Ishikawa (cell line): ENCODE data around the gene HAUS2.

Source experiments
- CEBPB ChIP-seq: IDR thresholded peaks from 2 replicates; pipeline ENCODE4 v1.6.1; 2012
- CREB1 ChIP-seq: IDR thresholded peaks from 2 replicates; pipeline ENCODE4 v1.6.1; 2012; ENCODE audit warnings: low read depth
- EGR1 ChIP-seq: IDR thresholded peaks from 2 replicates; pipeline ENCODE4 v1.6.1; 2012
- EP300 ChIP-seq: IDR thresholded peaks from 2 replicates; pipeline ENCODE4 v1.6.1; 2012; ENCODE audit warnings: borderline replicate concordance
- FOXM1 ChIP-seq: IDR thresholded peaks from 2 replicates; pipeline ENCODE4 v1.6.1; 2012; ENCODE audit warnings: low read depth, borderline replicate concordance
- MAX ChIP-seq: IDR thresholded peaks from 2 replicates; pipeline ENCODE4 v1.6.1; 2012
- NFIC ChIP-seq: IDR thresholded peaks from 2 replicates; pipeline ENCODE4 v1.6.1; 2012
- RAD21 ChIP-seq: IDR thresholded peaks from 2 replicates; pipeline ENCODE4 v1.6.1; 2012; ENCODE audit warnings: low read depth
- REST ChIP-seq: IDR thresholded peaks from 2 replicates; pipeline ENCODE4 v1.6.1; 2012; ENCODE audit warnings: low read depth, mild to moderate bottlenecking
- TAF1 ChIP-seq: IDR thresholded peaks from 2 replicates; pipeline ENCODE4 v1.6.1; 2012; ENCODE audit warnings: low read depth, mild to moderate bottlenecking
- TCF12 ChIP-seq: IDR thresholded peaks from 2 replicates; pipeline ENCODE4 v1.6.1; 2012; ENCODE audit warnings: low read depth
- TEAD4 ChIP-seq: IDR thresholded peaks from 2 replicates; pipeline ENCODE4 v1.6.1; 2012
- YY1 ChIP-seq: IDR thresholded peaks from 2 replicates; pipeline ENCODE4 v1.6.1; 2012; ENCODE audit warnings: low read depth
- ZBTB7A ChIP-seq: IDR thresholded peaks from 2 replicates; pipeline ENCODE4 v1.6.1; 2012; ENCODE audit warnings: low read depth
- TF ChIP-seq, protein P1 (sequence below): IDR thresholded peaks from 2 replicates; pipeline ENCODE4 v1.6.1; 2012

The HAUS2 gene

DNA sequence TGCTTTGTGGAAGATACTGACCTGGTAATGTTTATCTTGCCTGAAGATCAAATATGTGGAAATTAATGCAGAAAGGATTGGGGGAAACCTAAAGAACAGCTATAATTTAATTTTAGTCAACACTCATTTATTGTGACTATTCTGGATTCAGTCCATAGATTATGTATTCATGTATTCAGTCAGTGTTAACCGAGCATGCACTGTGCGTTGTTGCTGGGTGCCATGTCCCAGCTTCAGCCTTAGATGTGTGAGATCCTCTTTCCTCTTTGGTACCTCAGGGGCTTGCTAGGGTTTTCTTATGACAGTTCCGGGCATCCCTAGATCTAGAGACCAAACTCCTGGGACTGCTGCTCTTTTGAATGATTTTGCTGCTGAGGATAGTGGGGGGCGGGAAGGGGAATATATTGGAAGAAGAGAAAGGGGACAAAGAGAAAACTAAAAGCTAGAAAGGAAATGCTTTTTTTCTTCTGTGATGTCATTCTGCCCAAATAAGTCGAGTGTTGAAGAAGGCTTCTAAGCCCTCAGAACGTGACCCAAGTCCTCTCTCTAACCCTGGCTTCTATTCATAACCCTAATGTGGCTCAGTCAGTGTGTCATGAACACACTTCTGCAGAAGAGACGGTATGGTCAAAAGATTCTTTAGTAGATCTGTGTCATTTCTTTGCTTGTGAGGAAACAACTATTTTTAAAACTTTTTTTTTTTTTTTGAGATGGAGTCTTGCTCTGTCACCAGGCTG, 60.3 kb downstream of the HAUS2 start:
- TF ChIP-seq MAX (no peak), REST (no peak), YY1 (no peak), EP300 (no peak), CREB1 (no peak), RAD21 (no peak), TEAD4 (no peak), EGR1 (no peak), NFIC (no peak), TAF1 (no peak), CEBPB (no peak), FOXM1 (no peak), ZBTB7A (no peak), TCF12 (no peak)
- TF ChIP-seq, protein P1, sequence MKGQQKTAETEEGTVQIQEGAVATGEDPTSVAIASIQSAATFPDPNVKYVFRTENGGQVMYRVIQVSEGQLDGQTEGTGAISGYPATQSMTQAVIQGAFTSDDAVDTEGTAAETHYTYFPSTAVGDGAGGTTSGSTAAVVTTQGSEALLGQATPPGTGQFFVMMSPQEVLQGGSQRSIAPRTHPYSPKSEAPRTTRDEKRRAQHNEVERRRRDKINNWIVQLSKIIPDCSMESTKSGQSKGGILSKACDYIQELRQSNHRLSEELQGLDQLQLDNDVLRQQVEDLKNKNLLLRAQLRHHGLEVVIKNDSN = no peak

- no peak for TF ChIP-seq EGR1
- TF ChIP-seq ZBTB7A = no peak
- no peak for TF ChIP-seq TCF12
Measured at GRCh38 chr15:42611532-42611931, 62.9 kb downstream of the HAUS2 start.

- no peak for TF ChIP-seq CREB1
- no peak for TF ChIP-seq REST
- no peak for TF ChIP-seq CEBPB
- no peak for TF ChIP-seq MAX
- TF ChIP-seq ZBTB7A = no peak
- TF ChIP-seq TAF1 = no peak
- TF ChIP-seq TEAD4 = no peak
- TF ChIP-seq TCF12 = no peak
- no peak for TF ChIP-seq YY1
- TF ChIP-seq FOXM1 = no peak
Measured at GRCh38 chr15:42612367-42612912, 63.8 kb downstream of the HAUS2 start.

DNA sequence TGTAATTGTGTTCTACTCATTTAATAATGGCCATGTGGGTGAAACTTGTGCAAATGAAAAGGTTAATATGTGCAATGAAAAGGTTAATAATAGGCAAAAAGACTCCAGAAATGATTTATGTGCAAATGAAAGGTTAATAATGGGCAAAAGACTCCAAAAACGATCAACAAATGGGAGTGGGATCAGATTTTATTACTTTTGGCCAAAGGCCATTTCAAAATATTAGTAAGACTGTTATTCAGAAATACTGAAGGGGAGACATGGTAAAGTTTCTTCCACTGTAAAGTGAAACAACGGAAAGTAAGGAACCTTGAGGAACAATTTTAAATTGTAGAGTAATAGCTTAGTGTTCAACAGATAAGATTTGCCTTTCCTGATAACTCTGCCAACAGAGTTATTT, 67.5 kb downstream of the HAUS2 start:
- no peak for TF ChIP-seq REST
- no peak for TF ChIP-seq TEAD4
- no peak for TF ChIP-seq TAF1
- no peak for TF ChIP-seq CEBPB
- TF ChIP-seq EP300 = no peak
- TF ChIP-seq RAD21 = no peak
- no peak for TF ChIP-seq YY1
- TF ChIP-seq ZBTB7A = no peak
- TF ChIP-seq FOXM1 = no peak
- no peak for TF ChIP-seq NFIC
- no peak for TF ChIP-seq MAX
- TF ChIP-seq TCF12 = no peak
